GM19372 (cell line): Measurements from ENCODE around the gene PCK1.
"Not testable (repeated sequence)": the region's sequence is repeated elsewhere in the genome, so short reads cannot be mapped to it uniquely, and the experiment has no call there.

Experiments
- ATAC-seq: cut with Tn5 transposase; IDR thresholded peaks from one replicate; pipeline ENCODE4 v1.9.1; 2021; ENCODE audit warnings: mild to moderate bottlenecking, low read depth, moderate library complexity; ENCODE audit not compliant: unreplicated experiment

The PCK1 gene

DNA sequence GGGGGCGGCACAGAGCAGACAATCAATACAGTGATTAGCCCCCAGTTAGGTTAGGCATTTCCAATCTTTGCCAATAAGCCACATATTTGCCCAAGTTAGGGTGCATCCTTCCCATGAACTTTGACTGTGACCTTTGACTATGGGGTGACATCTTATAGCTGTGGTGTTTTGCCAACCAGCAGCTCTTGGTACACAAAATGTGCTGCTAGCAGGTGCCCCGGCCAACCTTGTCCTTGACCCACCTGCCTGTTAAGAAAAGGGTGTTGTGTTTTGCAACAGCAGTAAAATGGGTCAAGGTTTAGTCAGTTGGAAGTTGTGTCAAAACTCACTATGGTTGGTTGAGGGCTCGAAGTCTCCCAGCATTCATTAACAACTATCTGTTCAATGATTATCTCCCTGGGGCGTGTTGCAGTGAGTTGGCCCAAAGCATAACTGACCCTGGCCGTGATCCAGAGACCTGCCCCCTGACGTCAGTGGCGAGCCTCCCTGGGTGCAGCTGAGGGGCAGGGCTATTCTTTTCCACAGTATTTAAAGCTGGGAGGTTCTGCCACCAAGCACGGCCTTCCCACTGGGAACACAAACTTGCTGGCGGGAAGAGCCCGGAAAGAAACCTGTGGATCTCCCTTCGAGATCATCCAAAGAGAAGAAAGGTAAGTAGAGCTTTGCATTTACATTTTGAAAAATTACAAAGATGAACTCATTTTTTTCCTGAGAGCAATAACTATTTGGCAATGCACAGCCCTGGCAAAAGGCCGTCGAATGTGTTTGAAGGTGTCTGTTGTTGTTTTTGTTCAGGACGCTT is at the start of gene PCK1:
PCK1 (plus strand) TSS at position 557 of the 802 bp plus-strand sequence. CDS start 302 bp downstream, outside the sequence.
- ATAC-seq: no peak

DNA sequence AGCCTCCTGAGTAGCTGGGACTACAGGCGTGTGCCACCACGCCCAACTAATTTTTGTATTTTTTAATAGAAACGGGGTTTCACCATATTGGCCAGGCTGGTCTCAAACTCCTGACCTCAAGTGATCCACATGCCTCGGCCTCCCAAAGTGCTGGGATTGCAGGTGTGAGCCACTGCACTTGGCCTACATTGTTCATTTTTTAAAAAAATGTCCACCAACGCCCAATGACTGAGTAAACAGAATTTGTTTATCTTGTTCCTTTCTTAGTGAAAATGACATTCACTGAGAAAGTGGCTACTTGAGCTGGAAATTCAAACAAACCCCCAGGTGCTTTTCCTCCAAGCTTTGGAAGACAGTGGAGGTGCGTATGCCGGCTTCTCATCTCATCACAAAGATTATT is 49.2 kb upstream of the PCK1 start:
- not testable (repeated sequence) for ATAC-seq

DNA sequence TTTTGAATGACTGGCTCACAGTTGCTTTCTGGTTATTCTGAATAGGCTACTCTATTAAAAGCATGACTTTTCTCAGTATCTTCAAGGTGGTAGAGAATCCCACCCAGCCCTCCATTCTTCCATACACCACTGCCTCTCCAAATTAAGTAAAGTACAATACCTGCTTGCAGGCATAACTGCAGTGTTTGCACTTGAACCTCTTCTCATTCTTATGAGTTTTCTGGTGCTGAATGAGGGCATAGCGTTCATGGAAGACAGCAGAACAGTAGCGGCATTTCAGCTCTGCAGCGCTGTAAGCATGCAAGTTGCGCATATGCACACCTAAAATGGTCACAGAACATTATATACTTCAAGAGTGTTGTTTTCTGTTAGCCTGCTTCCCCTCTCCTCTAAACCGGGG is 48.5 kb upstream of the PCK1 start:
- ATAC-seq: no peak

DNA sequence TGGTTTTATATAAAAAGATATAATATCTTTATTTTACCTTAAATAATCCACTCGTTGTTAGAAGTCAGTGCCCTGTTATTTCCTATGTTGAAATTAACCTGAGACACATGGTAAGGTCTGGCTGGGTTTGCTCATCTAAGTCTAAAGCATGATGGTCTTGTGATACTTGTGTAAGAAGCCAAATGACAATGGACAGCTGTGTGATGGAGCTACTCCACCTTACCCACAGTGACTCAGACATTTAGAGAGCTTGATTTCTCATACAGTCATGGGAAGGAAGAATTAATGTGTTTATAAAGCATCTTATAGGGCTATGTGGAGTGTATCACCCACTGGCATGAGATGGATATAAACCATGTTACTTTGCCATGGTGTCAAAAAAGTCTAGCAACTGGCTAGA is 47.7 kb upstream of the PCK1 start:
- ATAC-seq: no peak

DNA sequence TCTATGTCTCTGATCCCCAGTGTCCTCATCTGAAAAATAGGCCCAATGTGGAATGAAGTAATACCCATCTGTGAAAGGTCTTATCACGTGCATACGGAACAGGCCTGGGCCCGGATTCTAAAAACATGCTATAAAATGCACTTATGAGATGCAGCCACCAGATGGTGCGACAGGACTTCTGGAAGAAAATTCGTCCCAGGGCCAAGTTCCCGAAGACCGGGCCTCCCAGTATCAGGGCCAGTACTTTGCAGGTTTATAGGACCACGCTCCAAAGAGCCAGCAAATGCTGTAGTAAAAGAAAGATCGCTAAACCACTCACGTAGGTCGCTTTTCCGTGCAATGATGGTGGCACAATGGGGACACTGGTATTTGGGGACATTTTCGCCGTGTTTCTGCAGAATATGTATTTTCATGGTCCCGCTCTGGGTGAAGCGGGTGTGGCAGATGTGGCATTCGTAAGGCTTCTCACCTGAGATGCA is 46.6 kb upstream of the PCK1 start:
- no peak for ATAC-seq

DNA sequence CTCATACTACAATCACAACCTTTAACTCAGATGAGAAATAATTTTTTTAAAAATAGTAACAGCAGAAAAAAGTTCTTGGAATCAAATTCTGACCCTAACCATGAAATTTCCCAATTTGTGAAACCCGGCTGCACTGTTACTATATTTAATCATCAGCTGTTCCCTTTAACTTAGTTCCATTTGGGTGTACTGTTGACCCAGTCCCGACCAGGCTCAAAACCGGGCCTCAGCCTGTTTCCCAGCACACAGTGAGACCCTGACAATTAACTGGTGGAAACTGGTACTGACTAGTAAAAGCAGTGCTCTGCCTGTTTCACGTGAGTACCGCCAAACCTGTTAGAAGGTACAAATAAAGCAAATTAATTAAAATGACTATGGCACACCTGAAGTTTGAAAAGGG is 43.0 kb upstream of the PCK1 start:
- no peak for ATAC-seq

DNA sequence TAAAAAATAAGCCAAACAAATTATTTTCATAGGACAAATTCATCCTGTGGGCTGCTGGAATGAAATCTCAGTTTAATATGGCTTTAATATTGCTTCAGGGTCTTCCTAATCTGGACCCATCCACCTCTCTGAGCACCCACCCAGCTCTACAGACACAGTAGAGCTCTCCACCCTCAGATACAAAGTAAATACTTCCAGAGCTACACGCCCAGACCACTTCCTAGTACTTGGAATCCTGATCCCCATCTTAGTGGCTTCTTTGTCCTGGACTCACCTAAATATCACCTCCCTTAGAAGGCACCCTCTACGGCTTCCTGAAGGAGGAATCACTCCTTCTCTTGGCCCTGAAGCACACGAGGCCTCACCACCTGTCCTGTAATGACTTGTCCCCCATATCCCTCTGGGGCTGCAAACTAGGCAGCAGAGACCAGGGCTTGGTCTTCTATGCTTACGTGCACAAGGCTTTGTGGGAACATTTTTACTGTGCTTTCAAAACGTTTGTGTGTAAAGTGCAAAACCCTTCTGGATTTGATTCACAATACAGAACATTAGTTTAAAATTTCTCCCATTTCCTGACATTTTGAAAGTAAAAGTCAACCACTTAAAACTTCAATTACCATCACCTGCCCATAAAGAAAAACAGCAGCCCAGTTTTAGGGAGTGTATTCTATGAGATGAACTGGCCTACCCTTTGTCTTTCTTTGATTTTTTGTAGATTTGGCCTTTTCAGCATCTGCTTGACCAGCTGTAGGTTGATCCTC is 38.4 kb upstream of the PCK1 start:
- ATAC-seq: no peak

DNA sequence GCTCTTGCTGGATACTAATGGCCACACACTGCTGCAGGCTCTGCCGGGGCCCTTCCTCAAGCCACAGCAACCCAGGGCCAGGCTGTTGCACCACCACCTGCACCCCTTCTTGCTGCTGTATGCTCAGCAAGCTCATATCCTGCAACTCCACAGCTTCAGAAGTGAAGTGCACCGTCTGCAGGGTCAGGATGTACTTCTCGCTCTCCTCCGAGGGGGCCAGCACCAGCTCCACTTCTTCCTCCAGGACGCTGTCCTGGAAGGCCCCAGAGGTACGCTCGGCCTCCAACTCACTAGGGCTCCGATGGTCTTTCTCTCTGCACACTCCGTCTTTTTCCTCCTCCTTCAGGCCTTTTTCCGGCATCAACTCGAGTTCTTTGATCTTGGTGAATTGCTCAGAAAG is 37.1 kb upstream of the PCK1 start:
- no peak for ATAC-seq

DNA sequence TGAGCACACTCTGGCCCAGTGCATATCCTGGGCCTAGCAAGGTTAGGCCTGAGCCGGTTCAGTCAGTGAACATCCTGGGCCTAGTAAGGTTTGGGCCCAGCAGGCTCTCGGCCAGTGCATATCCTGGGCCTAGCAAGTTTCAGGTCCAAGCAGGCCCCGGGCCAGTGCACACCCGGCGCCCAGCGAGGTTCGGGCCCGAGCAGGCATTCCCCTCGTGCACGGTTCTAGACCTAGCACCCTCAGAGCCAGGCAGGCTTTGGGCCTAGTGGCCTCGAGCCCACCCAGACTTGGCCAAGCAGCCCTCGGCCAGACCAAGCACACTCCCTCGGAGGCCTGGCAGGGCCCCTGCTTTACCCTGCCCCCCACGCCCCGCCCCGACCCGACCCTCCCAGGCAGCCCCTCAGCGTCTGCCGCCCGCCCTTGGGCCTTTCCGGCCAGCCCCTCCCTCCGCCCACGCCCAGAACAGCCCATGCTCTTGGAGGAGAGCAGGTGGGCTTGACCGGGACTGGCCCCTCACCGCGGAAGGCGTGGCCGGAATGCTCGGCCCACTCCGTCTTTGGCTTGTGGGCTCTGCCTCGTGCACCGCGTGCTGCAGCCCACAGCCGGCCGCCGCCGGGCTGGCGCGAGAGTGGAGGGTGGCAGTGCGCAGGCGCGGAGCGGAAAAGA is 36.3 kb upstream of the PCK1 start, which contains the start of gene CTCFL:
CTCFL (minus strand) TSS at position 630 of the 666 bp plus-strand sequence. CDS start 935 bp downstream, outside the sequence.
- ATAC-seq: no peak

DNA sequence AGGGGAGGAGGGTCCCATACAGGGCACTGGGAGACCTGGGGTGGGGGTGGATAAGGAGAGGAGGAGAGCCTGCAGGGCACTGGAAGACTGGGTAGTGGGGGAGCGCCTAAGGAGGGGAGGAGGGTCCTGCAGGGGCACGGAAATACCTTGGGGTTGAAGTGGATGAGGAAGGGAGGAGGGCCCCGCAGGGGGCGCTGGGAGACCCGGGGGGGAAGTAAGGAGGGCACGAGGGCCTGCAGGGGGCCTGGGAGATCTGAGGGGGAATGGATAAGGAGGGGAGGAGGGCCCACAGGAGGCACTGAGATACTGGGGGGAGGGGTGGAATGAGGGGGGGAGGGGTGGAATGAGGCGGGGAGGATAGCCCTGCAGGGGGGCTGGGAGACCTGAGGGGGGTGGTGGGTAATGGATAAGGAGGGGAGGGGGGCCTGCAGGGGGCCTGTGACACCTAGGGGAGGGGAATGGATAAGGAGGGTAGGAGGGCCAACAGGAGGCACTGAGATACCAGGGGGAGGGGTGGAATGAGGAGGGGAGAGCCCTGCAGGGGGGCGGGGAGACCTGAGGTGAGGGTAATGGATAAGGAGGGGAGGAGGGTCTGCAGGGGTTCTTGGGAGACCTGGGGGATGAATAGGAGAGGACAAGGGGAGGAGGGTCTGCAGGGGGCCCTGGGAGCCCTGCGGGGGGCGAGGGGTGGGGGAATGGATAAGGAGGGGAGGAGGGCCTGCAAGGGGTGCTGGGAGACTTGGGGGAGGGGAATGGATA is 35.4 kb upstream of the PCK1 start:
- ATAC-seq: no peak

DNA sequence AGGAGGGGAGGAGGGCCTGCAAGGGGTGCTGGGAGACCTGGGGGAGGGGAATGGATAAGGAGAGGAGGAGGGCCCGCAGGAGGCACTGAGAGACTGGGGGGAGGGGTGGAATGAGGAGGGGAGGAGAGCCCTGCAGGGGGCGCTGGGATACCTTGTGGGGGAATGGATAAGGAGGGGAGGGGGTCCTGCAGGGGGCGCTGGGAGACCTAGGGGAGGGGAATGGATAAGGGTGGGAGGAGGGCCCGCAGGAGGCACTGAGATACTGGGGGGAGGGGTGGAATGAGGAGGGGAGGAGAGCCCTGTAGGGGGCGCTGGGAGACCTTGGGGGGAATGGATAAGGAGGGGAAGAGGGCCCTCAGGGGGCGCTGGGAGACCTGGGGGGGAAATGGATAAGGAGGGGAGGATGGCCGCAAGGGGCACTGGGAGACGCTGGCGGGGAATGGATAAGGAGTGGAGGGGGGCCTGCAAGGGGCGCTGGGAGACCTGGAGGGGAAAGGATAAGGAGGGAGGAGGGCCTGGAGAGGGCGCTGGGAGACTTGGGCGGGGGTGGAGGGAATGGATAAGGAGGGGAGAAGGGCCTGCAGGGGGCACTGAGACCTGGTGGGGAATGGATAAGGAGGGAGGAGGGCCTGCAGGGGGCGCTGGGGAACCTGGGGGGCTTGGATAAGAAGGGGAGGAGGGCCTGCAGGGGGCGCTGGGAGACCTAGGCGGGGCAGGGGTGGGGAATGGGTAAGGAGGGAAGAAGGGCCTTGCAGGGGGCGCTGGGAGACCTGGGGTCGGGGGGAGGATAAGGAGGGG is 34.6 kb upstream of the PCK1 start:
- ATAC-seq: no peak

DNA sequence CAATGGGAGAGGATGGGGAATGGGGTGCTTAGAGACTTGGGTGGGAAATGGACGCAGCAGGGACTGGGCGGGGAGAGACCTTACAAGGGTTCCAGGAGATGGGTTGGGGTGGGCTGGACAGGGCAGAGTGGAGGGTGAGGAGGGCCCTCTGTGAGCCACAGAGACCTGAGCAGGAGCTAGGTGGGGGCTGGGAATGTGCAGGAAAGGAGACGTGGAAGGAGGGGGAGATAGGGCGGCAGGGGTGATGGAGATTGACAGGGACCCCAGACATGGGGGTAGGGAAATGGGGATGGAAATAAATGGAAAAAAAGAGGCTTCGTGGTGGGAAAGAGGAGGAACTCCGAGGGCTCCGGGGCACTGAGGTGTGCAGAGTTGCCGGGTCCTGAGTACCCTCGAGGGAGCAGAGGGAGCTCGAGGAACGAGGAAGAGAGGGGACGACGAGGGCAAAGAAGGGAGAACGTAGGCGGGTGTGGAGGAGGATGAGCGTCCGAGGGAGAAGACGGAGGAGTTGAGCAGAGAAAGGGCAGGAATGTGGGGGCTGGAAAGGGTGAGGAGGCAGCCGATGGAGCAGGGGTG is 33.9 kb upstream of the PCK1 start:
- ATAC-seq: no peak

DNA sequence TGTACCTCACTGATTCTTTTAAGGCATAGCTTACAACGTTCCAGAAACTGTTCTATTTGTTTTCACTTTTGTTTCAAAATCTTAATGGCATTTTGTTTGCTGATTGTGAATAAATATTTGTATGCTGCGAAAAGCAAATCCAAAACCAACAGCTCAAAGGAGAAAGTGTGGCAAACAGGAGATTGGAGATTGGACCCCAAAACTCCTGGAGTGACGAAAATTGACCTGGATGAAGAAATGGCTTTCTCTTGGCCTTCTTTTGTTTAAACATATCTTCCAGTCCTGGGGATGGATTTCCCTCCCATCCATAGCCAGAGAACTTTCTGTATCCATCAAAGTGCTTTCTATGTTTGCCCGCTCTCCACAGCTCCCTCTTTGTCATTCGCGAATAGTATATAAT is 33.2 kb upstream of the PCK1 start:
- no peak for ATAC-seq

DNA sequence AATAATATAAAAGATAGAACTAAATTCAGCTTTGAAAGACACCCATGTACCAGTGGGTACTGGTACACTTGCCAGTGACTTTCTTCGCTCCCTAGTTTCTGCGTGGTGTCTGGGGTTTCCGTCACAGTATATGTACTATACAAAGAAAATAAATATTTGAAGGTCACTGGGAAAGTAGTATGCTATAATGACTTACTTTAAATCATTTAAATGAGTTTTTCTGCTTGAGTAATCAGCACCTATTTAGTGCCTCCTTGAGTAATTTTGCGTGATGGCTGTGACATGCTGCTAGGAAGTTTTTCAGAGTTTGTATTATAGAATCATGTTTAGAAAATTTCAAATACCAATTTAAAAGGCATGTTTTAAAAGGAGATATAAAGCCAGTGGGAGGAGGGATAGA is 32.8 kb upstream of the PCK1 start:
- no peak for ATAC-seq

DNA sequence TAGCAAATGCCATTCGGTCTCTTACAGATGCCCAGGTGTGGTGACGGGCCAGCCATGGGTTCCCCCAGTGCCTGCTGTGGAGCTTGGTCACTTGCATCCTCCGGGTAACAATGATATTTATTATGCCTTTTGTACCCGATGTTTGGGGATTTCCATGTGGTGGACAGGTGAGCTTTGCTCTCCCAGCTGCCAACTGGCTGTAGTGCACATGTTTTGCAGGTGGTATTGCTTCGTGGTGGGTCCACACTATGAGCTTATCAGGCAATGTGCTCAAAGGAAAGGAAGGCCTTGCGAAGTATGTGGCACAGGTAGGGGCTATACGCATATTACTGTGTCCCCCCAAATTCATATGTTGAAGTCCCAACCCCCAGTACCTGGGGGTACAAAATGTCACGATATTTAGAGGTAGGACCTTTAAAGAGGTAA is 31.7 kb upstream of the PCK1 start:
- ATAC-seq: no peak

DNA sequence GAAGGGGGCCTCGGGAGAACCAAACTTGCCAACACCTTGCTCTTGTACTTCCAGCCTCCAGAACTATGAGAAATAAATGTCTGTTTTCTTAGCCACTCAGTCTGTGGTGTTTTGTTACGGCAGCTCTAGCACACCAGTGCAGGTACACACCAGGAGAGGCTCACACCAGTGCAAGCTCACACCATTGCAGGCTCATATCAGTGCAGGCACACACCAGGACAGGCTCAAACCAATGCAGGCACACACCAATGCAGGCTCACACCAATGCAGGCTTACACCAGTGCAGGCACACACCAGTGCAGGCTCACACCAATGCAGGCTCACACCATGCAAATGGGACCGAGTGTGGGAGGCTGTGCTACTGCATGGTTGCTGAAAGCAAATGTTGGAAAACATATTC is 31.1 kb upstream of the PCK1 start:
- no peak for ATAC-seq

DNA sequence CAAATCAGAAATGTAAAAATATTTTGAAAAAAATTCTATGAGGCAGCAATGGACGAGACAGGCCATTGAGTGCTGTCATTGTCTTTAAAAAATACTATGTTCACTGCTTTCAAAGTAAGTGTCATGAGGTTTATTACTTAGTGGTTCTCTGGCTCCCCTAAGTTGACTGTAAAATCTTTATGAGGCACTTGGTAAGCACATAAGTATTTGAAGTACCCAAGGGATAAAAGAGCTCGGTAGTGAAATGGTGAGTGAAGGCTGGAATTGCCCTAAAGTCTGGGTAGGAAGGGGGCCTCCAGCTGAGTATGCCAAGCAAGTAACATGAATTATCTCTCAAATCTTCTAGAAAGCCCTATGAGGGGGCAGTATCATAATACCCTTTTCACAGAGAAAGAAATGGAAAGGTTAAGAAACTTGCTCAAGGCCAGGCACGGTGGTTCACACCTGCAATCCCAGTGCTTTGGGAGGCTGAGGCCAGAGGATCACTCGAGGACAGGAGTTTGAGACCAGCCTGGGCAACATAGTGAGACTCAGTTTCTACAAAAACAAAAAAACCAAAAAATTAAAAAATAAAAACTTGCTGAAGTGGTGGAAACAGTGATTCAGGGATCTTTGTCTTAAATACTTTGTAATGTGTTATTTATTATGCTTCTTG is 30.5 kb upstream of the PCK1 start:
- ATAC-seq: no peak

DNA sequence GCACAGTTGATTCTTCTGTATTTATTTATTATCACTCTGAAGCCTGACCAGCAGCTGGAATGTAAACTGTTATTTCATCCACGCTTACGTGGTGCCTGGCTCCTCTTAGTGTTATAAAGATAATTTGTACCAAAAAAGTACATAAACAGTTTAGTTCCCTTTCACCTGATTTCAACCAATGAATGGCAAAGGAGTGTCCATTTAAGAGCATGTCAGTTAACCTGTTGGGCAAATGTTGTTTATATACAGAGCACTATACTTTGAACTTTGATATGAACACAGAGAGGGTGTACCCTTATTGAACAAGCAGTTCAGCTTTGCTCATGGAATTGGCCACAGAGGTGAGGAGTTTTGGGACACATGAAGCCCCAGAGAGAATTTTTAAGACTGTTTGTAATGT is 28.8 kb upstream of the PCK1 start:
- no peak for ATAC-seq

DNA sequence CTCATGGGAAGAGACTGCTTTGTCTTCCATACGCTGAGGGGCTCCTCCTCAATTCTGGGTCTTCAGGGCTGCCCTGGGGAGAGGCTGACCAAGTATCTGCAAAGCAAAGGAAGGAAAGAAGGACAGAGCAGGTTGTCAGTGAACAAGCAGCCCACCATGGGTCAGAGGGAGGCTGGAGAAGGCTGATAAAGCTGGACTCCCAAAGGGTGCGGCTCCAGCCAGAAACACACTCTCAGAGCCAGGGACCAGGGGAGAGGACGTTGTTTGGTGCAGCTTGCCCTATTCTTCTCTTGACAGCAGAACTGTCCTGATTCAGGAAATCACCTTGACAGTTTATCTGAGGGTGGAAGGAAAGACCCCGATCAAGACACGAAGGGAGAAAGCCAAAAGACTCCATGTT is 25.6 kb upstream of the PCK1 start:
- ATAC-seq: no peak
